ENCODE measurements around the gene NRG4. TPM values are rescaled to one million over a fixed set of nuclear protein-coding genes. Genes with fewer than 3 reads are reported as not detected.
"Not testable (repeated sequence)": the region's sequence is repeated elsewhere in the genome, so short reads cannot be mapped to it uniquely, and the experiment has no call there.

NRG4 gene
- total RNA-seq: not detected

- POLR2A ChIA-PET: no interaction called here
These were observed at the start of gene NRG4 for GRCh38 chr15:76011627-76012551. Gene NRG4, minus strand, starts transcription at chr15:76012424. Its CDS starts 1,194 bp downstream, at chr15:76011230.

GRCh38 chr15:76061700-76062099 lies 49.5 kb upstream of the NRG4 start:
- POLR2A ChIA-PET: no interaction called here
- CTCF ChIA-PET: no interaction called here

More at GRCh38 chr15:76011627-76012551, at the start of gene NRG4:
- CTCF ChIA-PET: no interaction called here

- ChIA-PET CTCF (interaction anchor here (0.8 to 5.8 kb wide), 4 partner anchors 10 to 89 kb away, joined by 3 to 68 read pairs (median 4); no protein-coding TSS in a partner anchor), POLR2A (interaction anchor here (0.6 kb wide), 3 partner anchors 219 to 1370 kb away, joined by 3 to 7 read pairs (median 6); no protein-coding TSS in a partner anchor)
These were observed 48.1 kb upstream of the NRG4 start for GRCh38 chr15:76060118-76060989.

GRCh38 chr15:76059320-76060117 lies 47.3 kb upstream of the NRG4 start, which contains the start of gene TMEM266:
Gene TMEM266, plus strand, starts transcription at chr15:76059985. Its CDS starts 74,279 bp downstream, at chr15:76134264.
- ChIA-PET POLR2A (interaction anchor here (0.6 kb wide), 3 partner anchors 218 to 1371 kb away, joined by 3 to 7 read pairs (median 6); no protein-coding TSS in a partner anchor), CTCF (interaction anchor here (0.7 to 5.8 kb wide), 5 partner anchors 12 to 1931 kb away, joined by 3 to 68 read pairs (median 3); no protein-coding TSS in a partner anchor)

GRCh38 chr15:76058714-76059319 lies 46.6 kb upstream of the NRG4 start:
- ChIA-PET POLR2A (no interaction called here), CTCF (interaction anchor here (0.7 to 5.8 kb wide), 4 partner anchors 81 to 1930 kb away, joined by 3 to 68 read pairs (median 3); no protein-coding TSS in a partner anchor)

- ChIA-PET POLR2A (no interaction called here), CTCF (interaction anchor here (0.6 to 5.8 kb wide), 4 partner anchors 8 to 202 kb away, joined by 3 to 68 read pairs (median 4); no protein-coding TSS in a partner anchor)
These were observed 45.2 kb upstream of the NRG4 start for GRCh38 chr15:76057332-76058000.

GRCh38 chr15:76056931-76057330 lies 44.7 kb upstream of the NRG4 start:
- ChIA-PET CTCF (interaction anchor here (0.6 to 5.8 kb wide), 5 partner anchors 8 to 202 kb away, joined by 3 to 68 read pairs (median 3); no protein-coding TSS in a partner anchor), POLR2A (no interaction called here)

- POLR2A ChIA-PET, CTCF ChIA-PET: not testable (repeated sequence)
These were observed 42.0 kb upstream of the NRG4 start for GRCh38 chr15:76054201-76054600.

- ChIA-PET CTCF (no interaction called here), POLR2A (no interaction called here)
These were observed 26.3 kb upstream of the NRG4 start for GRCh38 chr15:76038512-76038911.

GRCh38 chr15:76035593-76035992 lies 23.4 kb upstream of the NRG4 start:
- CTCF ChIA-PET: no interaction called here
- POLR2A ChIA-PET: no interaction called here

GRCh38 chr15:76034111-76034510 lies 21.9 kb upstream of the NRG4 start:
- ChIA-PET POLR2A (no interaction called here), CTCF (no interaction called here)

GRCh38 chr15:76033438-76033837 lies 21.2 kb upstream of the NRG4 start:
- POLR2A ChIA-PET: no interaction called here
- CTCF ChIA-PET: no interaction called here

- POLR2A ChIA-PET: no interaction called here
- CTCF ChIA-PET: interaction anchor here (0.6 kb wide), 2 partner anchors 44 to 500 kb away, joined by 3 to 4 read pairs; no protein-coding TSS in a partner anchor
These were observed 19.8 kb upstream of the NRG4 start for GRCh38 chr15:76032046-76032445.

- CTCF ChIA-PET: no interaction called here
These were observed 12.0 kb upstream of the NRG4 start for GRCh38 chr15:76024021-76024768.

GRCh38 chr15:76013470-76013869 lies 1.2 kb upstream of the NRG4 start:
- CTCF ChIA-PET, POLR2A ChIA-PET: not testable (repeated sequence)

More at GRCh38 chr15:76024021-76024768, 12.0 kb upstream of the NRG4 start:
- POLR2A ChIA-PET: no interaction called here

GRCh38 chr15:76010613-76011012 lies 1.6 kb downstream of the NRG4 start:
- CTCF ChIA-PET: no interaction called here
- POLR2A ChIA-PET: no interaction called here

- POLR2A ChIA-PET: no interaction called here
- CTCF ChIA-PET: interaction anchor here (1.2 kb wide), 1 partner anchor 19 kb away, joined by 3 read pairs; no protein-coding TSS in a partner anchor
These were observed 6.0 kb downstream of the NRG4 start for GRCh38 chr15:76006136-76006778.

All from activated CD8-positive, alpha-beta memory T cell treated with anti-CD3 and anti-CD28 coated beads for 36 hours (primary cell).